Mucosa of stomach (tissue), 1 donor: Measurements from ENCODE around the gene HOXA13.

Source experiments
- H3K27me3 ChIP-seq: one replicate; pipeline ENCODE4 v1.7.0; 2013; ENCODE audit warnings: mild to moderate bottlenecking, low read length; ENCODE audit not compliant: control insufficient read depth, insufficient read depth
- H3K36me3 ChIP-seq: one replicate; pipeline ENCODE4 v1.7.0; 2013; ENCODE audit warnings: low read length; ENCODE audit not compliant: control insufficient read depth, insufficient read depth
- H3K4me1 ChIP-seq: one replicate; pipeline ENCODE4 v1.7.0; 2013; ENCODE audit warnings: mild to moderate bottlenecking, low read length; ENCODE audit not compliant: control insufficient read depth, insufficient read depth
- H3K4me3 ChIP-seq: one replicate; pipeline ENCODE4 v1.7.0; 2013; ENCODE audit warnings: low read length
- H3K9ac ChIP-seq: one replicate; pipeline ENCODE4 v1.7.0; 2013; ENCODE audit warnings: mild to moderate bottlenecking, low read length, moderate library complexity
- H3K9me3 ChIP-seq: one replicate; pipeline ENCODE4 v1.7.0; 2013; ENCODE audit warnings: mild to moderate bottlenecking, low read length, moderate library complexity; ENCODE audit not compliant: control insufficient read depth
- donor health status: Pancreatic carcinoma.

The HOXA13 gene

DNA sequence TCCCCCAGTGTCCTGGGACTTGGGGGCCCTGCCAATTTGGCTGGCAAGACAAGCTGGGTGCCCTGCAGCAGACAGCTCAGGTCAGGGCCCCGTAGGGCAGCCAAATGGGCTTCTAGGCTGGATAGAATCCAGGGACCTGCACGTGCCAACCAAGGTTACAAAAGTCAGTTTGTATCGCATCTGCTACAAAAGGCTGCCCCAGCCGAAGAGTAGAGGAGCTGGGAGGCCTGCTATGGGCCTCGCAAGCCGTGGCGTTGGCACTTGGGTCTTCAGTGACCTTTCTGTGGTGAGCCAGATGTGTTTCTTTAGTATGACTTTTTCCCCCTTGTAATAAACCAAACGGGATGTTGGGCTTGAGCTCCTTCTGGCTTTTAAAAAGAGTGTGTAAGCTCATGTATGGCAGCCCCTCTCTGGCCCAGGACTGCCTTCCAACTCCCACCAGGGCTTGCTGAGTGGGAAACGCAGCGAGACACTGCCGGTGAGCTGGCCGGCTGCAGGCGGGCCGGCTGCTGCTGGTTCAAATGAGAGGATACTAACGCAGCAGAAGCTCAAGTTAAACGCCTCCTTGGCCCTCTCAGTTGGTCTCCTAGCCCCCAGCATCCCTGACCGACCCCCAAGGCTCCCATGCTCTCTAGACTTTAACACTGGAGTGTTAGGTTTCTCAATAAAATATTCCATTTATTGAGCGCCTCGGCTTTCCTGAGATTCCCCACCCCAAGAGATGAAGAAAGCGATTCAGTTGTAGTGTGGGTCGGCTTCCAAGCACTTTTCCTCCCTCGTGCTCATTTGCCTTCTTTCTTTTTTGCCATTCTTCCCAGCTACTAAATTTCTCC lies 22.7 kb downstream of the HOXA13 start:
- Histone ChIP-seq H3K4me3 (no peak overlapping the region), H3K27me3 (peaks cover 98% of the 10 kb centered on the region), H3K36me3 (no peaks in the 10 kb centered on the region), H3K9me3 (no peaks in the 10 kb centered on the region), H3K9ac (no peak overlapping the region), H3K4me1 (peaks cover 18% of the 10 kb centered on the region)

GRCh38 chr7:27176524-27176845 lies 23.4 kb downstream of the HOXA13 start:
- no peaks in the 10 kb centered on the region for H3K9me3 ChIP-seq
- H3K27me3 ChIP-seq, result peaks cover 99% of the 10 kb centered on the region
- H3K9ac ChIP-seq, result no peak overlapping the region
- no peaks in the 10 kb centered on the region for H3K36me3 ChIP-seq
- no peak overlapping the region for H3K4me3 ChIP-seq
- H3K4me1 ChIP-seq, result peaks cover 20% of the 10 kb centered on the region

DNA sequence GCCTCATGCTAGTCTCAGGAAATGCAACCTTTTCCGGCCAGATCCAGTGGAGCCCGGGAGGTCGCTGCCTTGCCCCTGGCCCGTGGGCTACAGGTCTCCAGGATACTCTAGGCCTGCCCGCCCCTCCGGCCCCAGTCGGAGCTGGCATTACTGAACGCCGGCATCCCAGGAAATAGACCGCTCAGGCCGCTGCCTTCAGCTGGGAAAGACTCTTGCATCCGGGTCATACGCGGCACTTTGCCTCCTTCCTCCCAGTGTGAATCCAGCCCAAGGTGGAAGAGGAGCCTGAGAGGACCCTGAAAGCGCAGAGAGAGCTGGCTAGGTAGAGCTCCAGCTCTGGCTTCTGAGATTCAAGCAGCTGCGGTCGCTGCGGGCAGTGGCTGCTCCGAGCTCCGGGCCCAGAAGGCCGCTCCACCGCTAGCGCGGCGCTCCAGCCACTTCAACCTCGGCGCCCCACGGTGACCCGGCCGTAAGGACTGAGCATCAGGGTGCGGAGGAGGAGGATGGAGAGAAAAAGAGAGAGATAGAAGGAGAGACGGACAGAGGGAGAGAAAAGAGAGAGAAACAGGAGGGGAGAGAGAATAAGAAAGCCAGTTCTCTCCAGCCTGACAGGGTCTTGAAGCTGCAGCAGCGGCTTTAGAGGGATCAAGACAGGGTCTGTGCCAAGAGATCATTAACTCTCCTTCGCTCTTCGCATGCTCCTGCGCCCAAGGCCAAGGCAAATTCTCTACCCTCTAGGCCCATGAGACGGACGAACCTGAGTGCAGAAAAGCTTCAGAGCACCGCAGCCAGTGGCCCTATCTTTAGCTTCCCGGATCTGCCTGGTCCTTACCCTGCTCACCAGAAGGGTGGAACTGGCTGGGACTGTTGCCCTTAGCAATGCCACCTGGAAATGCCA lies 24.0 kb downstream of the HOXA13 start:
- no peaks in the 10 kb centered on the region for H3K9me3 ChIP-seq
- H3K9ac ChIP-seq, result no peak overlapping the region
- peaks cover 20% of the 10 kb centered on the region for H3K4me1 ChIP-seq
- H3K36me3 ChIP-seq, result no peaks in the 10 kb centered on the region
- H3K27me3 ChIP-seq, result peaks cover 100% of the 10 kb centered on the region
- no peak overlapping the region for H3K4me3 ChIP-seq

DNA sequence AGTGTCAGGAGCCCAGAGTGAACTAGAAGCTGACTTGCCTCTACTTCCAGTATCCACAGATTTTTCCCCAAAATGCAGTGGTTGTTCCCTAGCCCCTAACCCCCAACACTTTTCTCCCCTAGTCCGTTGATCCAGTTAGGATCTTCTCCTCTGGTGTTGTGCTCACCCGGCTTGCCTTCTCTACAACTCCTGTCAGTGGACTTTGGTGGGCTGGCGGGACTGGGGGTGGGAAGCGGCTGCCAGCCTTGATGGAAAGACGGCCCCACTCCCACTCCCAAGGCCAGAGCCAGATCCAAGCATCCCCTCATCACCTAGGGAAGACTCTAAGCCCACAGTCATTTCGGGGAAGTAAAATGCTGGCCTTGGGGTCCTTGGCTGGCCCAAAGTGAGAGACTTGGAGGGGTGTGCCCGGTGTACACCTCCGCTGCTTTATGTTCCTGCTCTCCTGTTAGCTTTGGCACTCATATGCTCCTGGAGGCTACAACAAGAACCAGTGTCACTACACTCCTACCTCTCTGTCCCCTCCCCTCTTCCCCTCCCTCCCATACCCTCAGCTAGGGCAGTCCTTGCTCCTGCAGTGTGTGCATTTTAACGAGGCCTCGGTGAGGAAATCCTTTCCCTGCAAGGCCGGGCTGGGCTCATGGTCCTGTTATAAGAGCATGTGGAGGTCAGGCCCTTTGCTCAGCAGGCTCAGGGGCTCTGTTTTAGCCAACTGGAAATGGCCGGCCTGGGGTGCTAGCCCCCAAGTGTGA lies 24.8 kb downstream of the HOXA13 start:
- Histone ChIP-seq H3K4me1 (peaks cover 20% of the 10 kb centered on the region), H3K27me3 (peaks cover 100% of the 10 kb centered on the region), H3K9me3 (no peaks in the 10 kb centered on the region), H3K9ac (no peak overlapping the region), H3K4me3 (no peak overlapping the region), H3K36me3 (no peaks in the 10 kb centered on the region)

- Histone ChIP-seq H3K9me3 (no peaks in the 10 kb centered on the region), H3K9ac (no peak within 1 kb of the TSS), H3K36me3 (no peaks in the 10 kb centered on the region), H3K27me3 (peaks cover 100% of the 10 kb centered on the region), H3K4me1 (peaks cover 15% of the 10 kb centered on the region), H3K4me3 (no peak within 1 kb of the TSS)
Measured at GRCh38 chr7:27173956-27174873, 25.7 kb downstream of the HOXA13 start, which contains the start of gene HOXA10. HOXA10 (minus strand) TSS chr7:27174320; CDS start chr7:27174306, 14 bp downstream.

DNA sequence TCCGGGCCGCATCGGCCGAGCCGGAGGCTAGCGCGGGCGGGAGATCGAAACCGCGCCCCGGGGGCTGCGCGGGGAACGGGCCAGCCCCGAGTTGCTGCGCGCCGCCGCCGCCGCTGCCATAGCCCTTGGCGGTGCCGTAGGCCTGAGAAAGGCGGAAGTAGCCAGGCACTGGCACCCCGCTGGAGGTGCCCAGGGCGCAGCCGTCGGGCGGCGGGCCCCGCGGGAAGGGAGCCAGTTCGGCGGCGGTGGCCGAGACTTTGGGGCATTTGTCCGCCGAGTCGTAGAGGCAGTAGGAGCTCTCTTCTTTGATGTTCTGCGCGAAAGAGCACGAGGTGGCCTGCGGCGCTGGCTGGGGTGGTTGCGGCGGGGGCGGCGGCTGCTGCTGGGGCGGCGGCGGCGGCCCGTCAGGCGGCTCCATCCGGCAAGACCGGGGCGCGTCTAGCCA lies 26.4 kb downstream of the HOXA13 start:
- Histone ChIP-seq H3K9me3 (no peaks in the 10 kb centered on the region), H3K4me3 (no peak overlapping the region), H3K9ac (no peak overlapping the region), H3K27me3 (peaks cover 100% of the 10 kb centered on the region), H3K4me1 (peaks cover 15% of the 10 kb centered on the region), H3K36me3 (no peaks in the 10 kb centered on the region)

DNA sequence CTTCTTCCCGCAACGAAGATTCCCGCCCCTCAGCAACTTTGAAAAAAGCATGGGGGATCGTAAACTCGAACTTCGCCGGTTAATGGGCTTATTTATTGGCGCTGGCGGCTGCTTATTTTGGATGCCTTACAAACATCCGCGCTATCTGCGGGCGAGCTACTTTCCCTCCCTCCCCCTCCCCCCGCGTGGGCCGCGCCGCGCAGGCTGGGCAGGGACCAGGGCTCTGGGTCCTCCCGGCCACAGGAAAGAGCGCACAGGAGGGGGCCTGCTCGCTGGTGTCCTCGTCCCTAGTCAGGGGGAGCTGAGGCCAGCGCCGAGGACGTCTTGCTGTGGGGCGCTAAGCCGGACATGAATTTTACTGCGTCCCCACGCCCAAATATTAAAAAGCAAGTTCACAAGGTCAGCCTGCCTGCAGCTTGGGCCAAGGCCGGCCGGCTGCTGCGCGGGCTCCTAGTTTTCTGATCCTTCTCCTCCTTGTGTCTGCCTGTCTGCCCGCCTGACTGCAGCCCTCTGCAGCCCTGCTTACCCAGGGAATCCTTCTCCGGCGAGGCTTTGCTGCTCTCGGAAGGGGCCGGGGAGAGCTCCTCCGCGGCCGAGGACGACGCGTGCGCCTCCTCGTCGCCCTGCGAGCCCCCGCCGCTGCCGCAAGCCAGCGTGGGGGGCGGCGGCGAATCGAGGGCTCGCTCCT lies 26.9 kb downstream of the HOXA13 start:
- no peak overlapping the region for H3K4me3 ChIP-seq
- H3K27me3 ChIP-seq, result peaks cover 100% of the 10 kb centered on the region
- H3K9ac ChIP-seq, result no peak overlapping the region
- H3K9me3 ChIP-seq, result no peaks in the 10 kb centered on the region
- H3K4me1 ChIP-seq, result peaks cover 15% of the 10 kb centered on the region
- no peaks in the 10 kb centered on the region for H3K36me3 ChIP-seq

DNA sequence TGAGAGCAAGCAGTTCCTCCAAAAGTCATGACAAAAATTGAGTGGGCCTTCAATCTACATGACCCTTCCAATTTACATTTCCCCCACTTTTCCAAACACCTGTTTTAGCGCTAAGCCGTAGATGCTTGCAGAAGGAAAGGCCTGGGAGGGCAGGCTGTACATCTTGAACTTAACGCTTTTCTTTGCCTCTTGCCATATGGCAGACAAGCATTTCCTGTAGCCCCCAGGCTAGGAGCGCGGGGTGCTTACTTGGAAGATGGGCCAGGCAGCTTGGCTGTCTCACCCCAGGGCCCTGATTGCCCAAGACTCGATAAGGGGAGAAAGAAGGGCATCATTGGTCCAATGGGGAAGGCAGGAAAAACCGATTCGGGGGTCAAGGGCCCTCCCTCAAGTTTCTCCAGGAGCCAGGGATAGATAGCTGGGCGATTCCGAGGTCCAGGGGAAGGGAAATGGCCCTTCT lies 27.5 kb downstream of the HOXA13 start:
- H3K9ac ChIP-seq, result no peak overlapping the region
- peaks cover 100% of the 10 kb centered on the region for H3K27me3 ChIP-seq
- H3K4me3 ChIP-seq, result no peak overlapping the region

DNA sequence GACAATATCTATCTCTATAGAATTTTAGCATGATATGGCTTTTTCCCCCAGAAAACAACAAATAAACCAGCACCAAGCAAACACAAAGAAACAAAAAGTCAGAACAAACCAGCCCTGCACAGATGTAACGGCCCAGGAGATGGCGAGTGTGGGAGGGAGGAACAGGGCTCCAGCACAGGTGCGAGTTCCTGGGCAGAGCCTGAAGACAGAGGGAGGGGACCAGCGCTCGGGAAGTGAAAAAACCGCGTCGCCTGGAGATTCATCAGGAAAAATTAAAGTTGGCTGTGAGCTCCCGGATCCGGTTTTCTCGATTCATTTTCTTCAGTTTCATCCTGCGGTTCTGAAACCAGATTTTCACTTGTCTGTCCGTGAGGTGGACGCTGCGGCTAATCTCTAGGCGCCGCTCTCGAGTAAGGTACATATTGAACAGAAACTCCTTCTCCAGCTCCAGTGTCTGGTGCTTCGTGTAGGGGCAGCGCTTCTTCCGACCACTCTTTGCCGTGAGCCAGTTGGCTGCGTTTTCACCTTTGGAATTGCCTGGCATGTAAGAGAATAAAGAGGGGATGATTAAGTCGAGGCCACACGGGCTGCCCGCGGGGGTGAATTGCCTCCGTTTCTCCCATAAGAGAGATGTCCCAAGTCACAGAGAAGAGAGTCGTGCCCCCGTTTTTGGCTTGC lies 28.1 kb downstream of the HOXA13 start:
- Histone ChIP-seq H3K27me3 (peaks cover 100% of the 10 kb centered on the region), H3K36me3 (no peaks in the 10 kb centered on the region), H3K4me3 (no peak overlapping the region), H3K4me1 (peaks cover 15% of the 10 kb centered on the region), H3K9ac (no peak overlapping the region), H3K9me3 (no peaks in the 10 kb centered on the region)

More for the DNA sequence above, 27.5 kb downstream of the HOXA13 start:
- no peaks in the 10 kb centered on the region for H3K9me3 ChIP-seq
- no peaks in the 10 kb centered on the region for H3K36me3 ChIP-seq
- peaks cover 15% of the 10 kb centered on the region for H3K4me1 ChIP-seq

GRCh38 chr7:27171325-27171636 lies 28.6 kb downstream of the HOXA13 start:
- H3K9ac ChIP-seq, result no peak overlapping the region
- H3K4me3 ChIP-seq, result no peak overlapping the region
- H3K9me3 ChIP-seq, result no peaks in the 10 kb centered on the region
- H3K4me1 ChIP-seq, result peaks cover 15% of the 10 kb centered on the region
- H3K27me3 ChIP-seq, result peaks cover 100% of the 10 kb centered on the region
- no peaks in the 10 kb centered on the region for H3K36me3 ChIP-seq
